ENCODE measurements around the gene CARD10.

DNA sequence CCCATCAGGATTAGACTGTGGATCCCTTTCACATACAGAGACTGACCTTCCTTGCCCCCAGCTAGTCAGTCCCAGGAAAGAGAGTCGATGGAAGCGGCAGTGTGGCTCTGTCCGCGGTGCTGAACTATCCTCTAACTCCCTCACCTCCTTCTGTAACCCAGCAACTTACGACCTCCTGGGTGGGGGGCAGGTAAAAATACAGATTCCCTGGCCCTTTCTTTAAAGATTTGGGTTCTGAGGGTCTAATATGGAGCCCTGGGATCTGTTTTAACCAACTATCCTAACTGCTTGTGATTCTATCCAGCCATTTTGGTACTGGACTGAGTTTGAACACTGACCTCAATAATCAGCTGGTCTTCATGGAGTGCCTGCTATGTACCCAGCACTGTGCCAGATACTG lies 56.2 kb downstream of the CARD10 start:
- TF ChIP-seq, protein P1, sequence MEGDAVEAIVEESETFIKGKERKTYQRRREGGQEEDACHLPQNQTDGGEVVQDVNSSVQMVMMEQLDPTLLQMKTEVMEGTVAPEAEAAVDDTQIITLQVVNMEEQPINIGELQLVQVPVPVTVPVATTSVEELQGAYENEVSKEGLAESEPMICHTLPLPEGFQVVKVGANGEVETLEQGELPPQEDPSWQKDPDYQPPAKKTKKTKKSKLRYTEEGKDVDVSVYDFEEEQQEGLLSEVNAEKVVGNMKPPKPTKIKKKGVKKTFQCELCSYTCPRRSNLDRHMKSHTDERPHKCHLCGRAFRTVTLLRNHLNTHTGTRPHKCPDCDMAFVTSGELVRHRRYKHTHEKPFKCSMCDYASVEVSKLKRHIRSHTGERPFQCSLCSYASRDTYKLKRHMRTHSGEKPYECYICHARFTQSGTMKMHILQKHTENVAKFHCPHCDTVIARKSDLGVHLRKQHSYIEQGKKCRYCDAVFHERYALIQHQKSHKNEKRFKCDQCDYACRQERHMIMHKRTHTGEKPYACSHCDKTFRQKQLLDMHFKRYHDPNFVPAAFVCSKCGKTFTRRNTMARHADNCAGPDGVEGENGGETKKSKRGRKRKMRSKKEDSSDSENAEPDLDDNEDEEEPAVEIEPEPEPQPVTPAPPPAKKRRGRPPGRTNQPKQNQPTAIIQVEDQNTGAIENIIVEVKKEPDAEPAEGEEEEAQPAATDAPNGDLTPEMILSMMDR (CRISPR knock-in tag; IDR thresholded peaks at IDR 0.05): no peak
- TF ChIP-seq, protein P2, sequence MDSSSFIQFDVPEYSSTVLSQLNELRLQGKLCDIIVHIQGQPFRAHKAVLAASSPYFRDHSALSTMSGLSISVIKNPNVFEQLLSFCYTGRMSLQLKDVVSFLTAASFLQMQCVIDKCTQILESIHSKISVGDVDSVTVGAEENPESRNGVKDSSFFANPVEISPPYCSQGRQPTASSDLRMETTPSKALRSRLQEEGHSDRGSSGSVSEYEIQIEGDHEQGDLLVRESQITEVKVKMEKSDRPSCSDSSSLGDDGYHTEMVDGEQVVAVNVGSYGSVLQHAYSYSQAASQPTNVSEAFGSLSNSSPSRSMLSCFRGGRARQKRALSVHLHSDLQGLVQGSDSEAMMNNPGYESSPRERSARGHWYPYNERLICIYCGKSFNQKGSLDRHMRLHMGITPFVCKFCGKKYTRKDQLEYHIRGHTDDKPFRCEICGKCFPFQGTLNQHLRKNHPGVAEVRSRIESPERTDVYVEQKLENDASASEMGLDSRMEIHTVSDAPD (CRISPR knock-in tag; IDR thresholded peaks at IDR 0.05): no peak
- TF ChIP-seq SP1 (IDR thresholded peaks at IDR 0.05): no peak
- TF ChIP-seq SP1 (CRISPR knock-in tag; IDR thresholded peaks at IDR 0.05): no peak
- TF ChIP-seq, protein P3, sequence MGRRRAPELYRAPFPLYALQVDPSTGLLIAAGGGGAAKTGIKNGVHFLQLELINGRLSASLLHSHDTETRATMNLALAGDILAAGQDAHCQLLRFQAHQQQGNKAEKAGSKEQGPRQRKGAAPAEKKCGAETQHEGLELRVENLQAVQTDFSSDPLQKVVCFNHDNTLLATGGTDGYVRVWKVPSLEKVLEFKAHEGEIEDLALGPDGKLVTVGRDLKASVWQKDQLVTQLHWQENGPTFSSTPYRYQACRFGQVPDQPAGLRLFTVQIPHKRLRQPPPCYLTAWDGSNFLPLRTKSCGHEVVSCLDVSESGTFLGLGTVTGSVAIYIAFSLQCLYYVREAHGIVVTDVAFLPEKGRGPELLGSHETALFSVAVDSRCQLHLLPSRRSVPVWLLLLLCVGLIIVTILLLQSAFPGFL (CRISPR knock-in tag; IDR thresholded peaks at IDR 0.05): no peak
- TF ChIP-seq NR2F1 (CRISPR knock-in tag; IDR thresholded peaks at IDR 0.05): no peak
- TF ChIP-seq CBX2 (IDR thresholded peaks at IDR 0.05; ENCODE audit: low read depth, low read length): no peak
- TF ChIP-seq CBX2 (CRISPR knock-in tag; IDR thresholded peaks at IDR 0.05; ENCODE audit: low read depth): no peak
- TF ChIP-seq ZNF749 (CRISPR knock-in tag; IDR thresholded peaks at IDR 0.05; ENCODE audit: borderline replicate concordance): no peak
- no peak for TF ChIP-seq EZH2 (conservative IDR thresholded peaks at IDR 0.05; ENCODE audit: low read depth, low read length)
- TF ChIP-seq KDM6A (CRISPR knock-in tag; IDR thresholded peaks at IDR 0.05; ENCODE audit: low read depth): no peak
- no peak for TF ChIP-seq U2AF1 (optimal IDR thresholded peaks at IDR 0.05; ENCODE audit: low read depth, low read length)
- no peak for TF ChIP-seq REXO4 (CRISPR knock-in tag; IDR thresholded peaks at IDR 0.05; ENCODE audit: borderline replicate concordance)
- no peak for TF ChIP-seq ZFP62 (CRISPR knock-in tag; IDR thresholded peaks at IDR 0.05)
- no peak for TF ChIP-seq FOSL1 (CRISPR knock-in tag; IDR thresholded peaks at IDR 0.05; ENCODE audit: borderline replicate concordance)

Measured in HepG2 (cell line).